AG09309 (cell line): ENCODE measurements around the gene COL5A2.

Experiments
- DNase-seq: peaks from one replicate; pipeline ENCODE4 v3.0.0-alpha.2; 2010; ENCODE audit warnings: low read depth
- H3K4me3 ChIP-seq: 2 replicates; pipeline ENCODE4 v1.5.1; 2011; ENCODE audit warnings: mild to moderate bottlenecking, low read depth, low read length, moderate library complexity; ENCODE audit not compliant: control insufficient read depth
- CTCF ChIP-seq: IDR thresholded peaks from 2 replicates; pipeline ENCODE4 v1.5.1; 2011; ENCODE audit warnings: mild to moderate bottlenecking, low read depth, low read length, inconsistent platforms; ENCODE audit not compliant: insufficient read depth, control insufficient read depth; ENCODE audit errors: missing control alignments

Gene COL5A2

DNA sequence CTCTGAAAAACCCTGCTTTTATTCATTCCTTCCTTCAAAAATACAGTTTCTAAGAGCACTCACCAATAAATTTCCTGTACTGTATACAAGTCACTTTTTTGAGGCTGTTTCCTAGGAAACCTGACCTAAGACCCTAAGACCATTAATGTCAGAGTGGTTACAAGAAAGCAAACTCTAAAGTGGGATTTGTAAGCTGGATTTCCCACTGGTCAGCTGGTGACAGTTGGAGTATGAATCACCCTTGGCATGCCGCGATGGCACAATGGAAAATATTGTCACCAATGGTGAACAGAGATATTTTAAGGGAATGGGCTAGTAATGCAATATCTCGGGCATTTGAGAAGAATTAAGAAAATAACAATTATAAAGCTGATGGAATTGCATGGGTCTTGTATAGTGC lies 103.4 kb downstream of the COL5A2 start:
- H3K4me3 ChIP-seq = no peak overlapping the region
- no peak for DNase-seq
- no peak for TF ChIP-seq CTCF

DNA sequence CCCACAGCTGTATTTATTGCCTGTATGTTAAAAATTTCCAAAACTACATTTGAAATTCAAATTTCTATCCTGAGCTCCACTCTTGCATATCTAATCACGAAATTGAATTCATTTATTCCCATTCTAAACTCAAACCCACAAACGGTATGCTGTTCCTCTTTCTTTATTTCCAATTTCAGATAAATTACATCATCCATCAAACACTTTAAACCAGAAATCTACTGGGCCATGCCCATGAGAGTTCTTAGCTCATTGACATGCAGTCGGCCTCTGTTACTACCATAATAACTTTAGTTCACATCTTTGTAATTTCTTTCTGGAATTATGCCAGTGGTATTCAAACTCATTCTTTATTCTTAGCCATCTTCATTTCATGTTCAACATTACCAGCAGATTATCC lies 105.1 kb downstream of the COL5A2 start:
- no peak for DNase-seq
- H3K4me3 ChIP-seq = no peak overlapping the region
- TF ChIP-seq CTCF = no peak

- TF ChIP-seq CTCF = no peak
- no peak for DNase-seq
- H3K4me3 ChIP-seq = no peak overlapping the region
Measured at GRCh38 chr2:189072036-189072435, 107.5 kb downstream of the COL5A2 start.

- no peak for TF ChIP-seq CTCF
- H3K4me3 ChIP-seq = no peak overlapping the region
- DNase-seq = no peak
Measured at GRCh38 chr2:189069855-189070619, 109.5 kb downstream of the COL5A2 start.

GRCh38 chr2:189066037-189066436 lies 113.5 kb downstream of the COL5A2 start:
- no peak for DNase-seq
- TF ChIP-seq CTCF = no peak

GRCh38 chr2:189060096-189060642 lies 119.4 kb downstream of the COL5A2 start:
- no peak overlapping the region for H3K4me3 ChIP-seq
- no peak for DNase-seq
- TF ChIP-seq CTCF = no peak

More at GRCh38 chr2:189066037-189066436, 113.5 kb downstream of the COL5A2 start:
- no peak overlapping the region for H3K4me3 ChIP-seq
